ENCODE measurements around the gene SCYL1.

The SCYL1 gene

GRCh38 chr11:65504674-65505465, 20.0 kb upstream of the SCYL1 start:
- H2AFZ ChIP-seq (ENCODE audit: low read depth, low read length) = no peak overlapping the region
- H3K79me2 ChIP-seq (ENCODE audit: insufficient read depth, low read length) = peaks cover 74% of the 10 kb centered on the region
- DNase-seq (no peak), ATAC-seq (ENCODE audit: insufficient read depth, low read depth) (no peak)
- H3K36me3 ChIP-seq (ENCODE audit: insufficient read depth, low read length) = peaks cover 66% of the 10 kb centered on the region
- H3K27me3 ChIP-seq (ENCODE audit: insufficient read depth, low read length, poor library complexity) = no peaks in the 10 kb centered on the region
- H3K4me2 ChIP-seq (ENCODE audit: insufficient read depth, low read length) = peak overlapping the region; percentile 84
- H3K4me3 ChIP-seq (ENCODE audit: low read depth in 1 of 2, low read length in 2 of 2) = peak overlapping the region; percentile 89 to 98; a peak in 3 of 4 replicates
- peak overlapping the region; percentile 54 for H3K27ac ChIP-seq (ENCODE audit: low read length)
- peaks cover under 1% of the 10 kb centered on the region for H3K9me3 ChIP-seq (ENCODE audit: insufficient read depth, low read length, severe bottlenecking)
- H3K4me1 ChIP-seq (ENCODE audit: insufficient read depth, low read length) = peaks cover 39% of the 10 kb centered on the region
- no peak for TF ChIP-seq EZH2 (IDR thresholded peaks at IDR 0.05; ENCODE audit: borderline replicate concordance, low read depth, low read length, severe bottlenecking)
- no peak for TF ChIP-seq CTCF (IDR thresholded peaks at IDR 0.05; ENCODE audit: borderline replicate concordance, extremely low read depth, low read length, poor library complexity, severe bottlenecking)
- H3K9ac ChIP-seq (ENCODE audit: low read depth, low read length) = peak overlapping the region; percentile 96
- peaks cover 74% of the 10 kb centered on the region for H4K20me1 ChIP-seq (ENCODE audit: insufficient read depth, low read length)

DNA sequence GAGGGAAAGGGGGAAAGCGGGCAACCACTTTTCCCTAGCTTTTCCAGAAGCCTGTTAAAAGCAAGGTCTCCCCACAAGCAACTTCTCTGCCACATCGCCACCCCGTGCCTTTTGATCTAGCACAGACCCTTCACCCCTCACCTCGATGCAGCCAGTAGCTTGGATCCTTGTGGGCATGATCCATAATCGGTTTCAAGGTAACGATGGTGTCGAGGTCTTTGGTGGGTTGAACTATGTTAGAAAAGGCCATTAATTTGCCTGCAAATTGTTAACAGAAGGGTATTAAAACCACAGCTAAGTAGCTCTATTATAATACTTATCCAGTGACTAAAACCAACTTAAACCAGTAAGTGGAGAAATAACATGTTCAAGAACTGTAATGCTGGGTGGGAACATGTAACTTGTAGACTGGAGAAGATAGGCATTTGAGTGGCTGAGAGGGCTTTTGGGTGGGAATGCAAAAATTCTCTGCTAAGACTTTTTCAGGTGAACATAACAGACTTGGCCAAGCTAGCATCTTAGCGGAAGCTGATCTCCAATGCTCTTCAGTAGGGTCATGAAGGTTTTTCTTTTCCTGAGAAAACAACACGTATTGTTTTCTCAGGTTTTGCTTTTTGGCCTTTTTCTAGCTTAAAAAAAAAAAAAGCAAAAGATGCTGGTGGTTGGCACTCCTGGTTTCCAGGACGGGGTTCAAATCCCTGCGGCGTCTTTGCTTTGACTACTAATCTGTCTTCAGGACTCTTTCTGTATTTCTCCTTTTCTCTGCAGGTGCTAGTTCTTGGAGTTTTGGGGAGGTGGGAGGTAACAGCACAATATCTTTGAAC, 19.2 kb upstream of the SCYL1 start:
- Histone ChIP-seq H3K4me3 (ENCODE audit: low read depth in 1 of 2, low read length in 2 of 2) (peak overlapping the region; percentile 89 to 98; a peak in 3 of 4 replicates), H3K27ac (ENCODE audit: low read length) (peak overlapping the region; percentile 54; the same call in 1 of the 2 replicates), H3K36me3 (ENCODE audit: insufficient read depth, low read length) (peaks cover 57% of the 10 kb centered on the region), H4K20me1 (ENCODE audit: insufficient read depth, low read length) (peaks cover 66% of the 10 kb centered on the region), H3K9me3 (ENCODE audit: insufficient read depth, low read length, severe bottlenecking) (no peaks in the 10 kb centered on the region), H2AFZ (ENCODE audit: low read depth, low read length) (no peak overlapping the region), H3K4me1 (ENCODE audit: insufficient read depth, low read length) (peaks cover 42% of the 10 kb centered on the region), H3K27me3 (ENCODE audit: insufficient read depth, low read length, poor library complexity) (no peaks in the 10 kb centered on the region), H3K9ac (ENCODE audit: low read depth, low read length) (peak overlapping the region; percentile 96), H3K79me2 (ENCODE audit: insufficient read depth, low read length) (peaks cover 71% of the 10 kb centered on the region), H3K4me2 (ENCODE audit: insufficient read depth, low read length) (peak overlapping the region; percentile 84)
- no peak for TF ChIP-seq EZH2 (IDR thresholded peaks at IDR 0.05; ENCODE audit: borderline replicate concordance, low read depth, low read length, severe bottlenecking)
- no peak for TF ChIP-seq CTCF (IDR thresholded peaks at IDR 0.05; ENCODE audit: borderline replicate concordance, extremely low read depth, low read length, poor library complexity, severe bottlenecking)
- ATAC-seq (ENCODE audit: insufficient read depth, low read depth) (no peak), DNase-seq (no peak)

DNA sequence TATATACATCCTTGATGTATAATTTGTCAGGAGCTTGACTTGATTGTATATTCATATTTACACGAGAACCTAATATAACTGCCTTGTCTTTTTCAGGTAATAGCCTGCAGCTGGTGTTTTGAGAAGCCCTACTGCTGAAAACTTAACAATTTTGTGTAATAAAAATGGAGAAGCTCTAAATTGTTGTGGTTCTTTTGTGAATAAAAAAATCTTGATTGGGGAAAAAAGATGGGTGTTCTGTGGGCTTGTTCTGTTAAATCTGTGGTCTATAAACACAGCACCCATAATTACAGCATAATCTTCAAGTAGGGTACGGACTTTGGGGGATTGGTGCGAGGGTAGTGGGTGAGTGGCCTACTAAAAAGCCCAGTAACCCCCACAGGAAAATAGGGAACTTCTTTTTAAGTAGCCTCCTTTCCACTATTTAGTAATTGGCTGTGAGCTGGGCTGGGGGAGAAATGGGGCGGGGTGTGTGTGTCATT, 18.6 kb upstream of the SCYL1 start:
- Histone ChIP-seq H3K27me3 (ENCODE audit: insufficient read depth, low read length, poor library complexity) (no peaks in the 10 kb centered on the region), H4K20me1 (ENCODE audit: insufficient read depth, low read length) (peaks cover 59% of the 10 kb centered on the region), H3K36me3 (ENCODE audit: insufficient read depth, low read length) (peaks cover 51% of the 10 kb centered on the region), H3K79me2 (ENCODE audit: insufficient read depth, low read length) (peaks cover 64% of the 10 kb centered on the region), H2AFZ (ENCODE audit: low read depth, low read length) (no peak overlapping the region), H3K4me1 (ENCODE audit: insufficient read depth, low read length) (peaks cover 43% of the 10 kb centered on the region), H3K9me3 (ENCODE audit: insufficient read depth, low read length, severe bottlenecking) (no peaks in the 10 kb centered on the region), H3K27ac (ENCODE audit: low read length) (peak overlapping the region; percentile 54; the same call in 1 of the 2 replicates), H3K9ac (ENCODE audit: low read depth, low read length) (peak overlapping the region; percentile 96; the same call in 1 of the 2 replicates), H3K4me3 (ENCODE audit: low read depth in 1 of 2, low read length in 2 of 2) (peak overlapping the region in 1 of 2 experiments; percentile 89; a peak in 2 of 4 replicates), H3K4me2 (ENCODE audit: insufficient read depth, low read length) (peak overlapping the region; percentile 84)
- DNase-seq (no peak), ATAC-seq (ENCODE audit: insufficient read depth, low read depth) (no peak)
- TF ChIP-seq EZH2 (IDR thresholded peaks at IDR 0.05; ENCODE audit: borderline replicate concordance, low read depth, low read length, severe bottlenecking) (no peak), CTCF (IDR thresholded peaks at IDR 0.05; ENCODE audit: borderline replicate concordance, extremely low read depth, low read length, poor library complexity, severe bottlenecking) (no peak)
